GM21717 (cell line): Measurements from ENCODE around the gene TMEM107.

ENCODE experiments used
- ATAC-seq: cut with Tn5 transposase; IDR thresholded peaks from one replicate; pipeline ENCODE4 v1.9.1; 2021; ENCODE audit warnings: mild to moderate bottlenecking, moderate library complexity; ENCODE audit not compliant: unreplicated experiment

Gene TMEM107

GRCh38 chr17:8151641-8152111, 24.5 kb downstream of the TMEM107 start:
- no peak for ATAC-seq

- ATAC-seq, result peak; percentile 39
These were observed 25.0 kb downstream of the TMEM107 start for GRCh38 chr17:8151120-8151640.

GRCh38 chr17:8150194-8151119, 25.7 kb downstream of the TMEM107 start:
- ATAC-seq, result no peak

GRCh38 chr17:8149419-8150193, 26.6 kb downstream of the TMEM107 start:
- no peak for ATAC-seq

- ATAC-seq, result no peak
These were observed 27.6 kb downstream of the TMEM107 start for GRCh38 chr17:8148560-8148959.

GRCh38 chr17:8147805-8148404, 28.3 kb downstream of the TMEM107 start:
- no peak for ATAC-seq

- no peak for ATAC-seq
These were observed 28.9 kb downstream of the TMEM107 start for GRCh38 chr17:8147141-8147804.

- ATAC-seq, result no peak
These were observed 29.6 kb downstream of the TMEM107 start for GRCh38 chr17:8146381-8147140.

GRCh38 chr17:8145811-8146210, 30.4 kb downstream of the TMEM107 start:
- no peak for ATAC-seq

- no peak for ATAC-seq
These were observed 31.6 kb downstream of the TMEM107 start for GRCh38 chr17:8144401-8145231.

- no peak for ATAC-seq
These were observed 32.4 kb downstream of the TMEM107 start for GRCh38 chr17:8143581-8144400.

- no peak for ATAC-seq
These were observed 33.1 kb downstream of the TMEM107 start for GRCh38 chr17:8142887-8143580.

- no peak for ATAC-seq
These were observed 33.9 kb downstream of the TMEM107 start for GRCh38 chr17:8142158-8142886.

GRCh38 chr17:8141741-8142140, 34.4 kb downstream of the TMEM107 start:
- no peak for ATAC-seq

- ATAC-seq, result no peak
These were observed 35.1 kb downstream of the TMEM107 start for GRCh38 chr17:8141045-8141444.

- no peak for ATAC-seq
These were observed 35.8 kb downstream of the TMEM107 start for GRCh38 chr17:8140065-8141029.
